ENCODE results near the gene MYO7B. TPM values are rescaled to one million over a fixed set of nuclear protein-coding genes. Genes with fewer than 3 reads are reported as not detected.
A peak's percentile ranks its signal among the peaks of the same experiment; 100 is the strongest.

MYO7B gene
- total RNA-seq, 6 experiments from 2014 or later: 0.74 to 1.3 (median 0.98) TPM

DNA sequence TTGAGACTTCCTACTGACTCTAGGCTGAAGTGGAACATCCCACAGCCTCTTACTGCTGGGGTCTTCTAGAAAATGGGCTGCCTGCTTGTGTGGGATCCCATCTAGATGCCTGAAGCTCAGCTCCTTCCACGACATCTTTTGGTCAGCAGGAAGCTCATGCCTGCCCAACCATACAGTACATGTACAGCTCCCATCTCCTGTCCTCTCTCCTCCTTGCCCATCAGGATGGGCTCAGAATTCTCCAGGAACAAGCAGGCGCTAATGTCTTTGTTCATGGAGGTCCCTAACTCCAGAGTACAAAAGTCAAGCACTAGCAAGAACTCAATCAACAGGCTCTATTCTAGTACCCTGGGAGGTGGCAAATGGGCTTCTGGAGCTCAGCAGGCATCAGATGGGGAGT is 78.8 kb downstream of the MYO7B start:
- no peak for DNase-seq
- Mint-ChIP-seq H3K9me3 (peaks cover 17% of the 10 kb centered on the region), H3K36me3 (ENCODE audit: low read depth) (peaks cover 32% of the 10 kb centered on the region), H3K4me3 (no peak overlapping the region), H3K27ac (peak overlapping the region; percentile 87; the same call in 1 of the 2 replicates), H3K4me1 (ENCODE audit: low read depth) (peaks cover 51% of the 10 kb centered on the region), H3K27me3 (ENCODE audit: insufficient read depth) (peaks cover 3% of the 10 kb centered on the region)
- TF ChIP-seq, protein P1, sequence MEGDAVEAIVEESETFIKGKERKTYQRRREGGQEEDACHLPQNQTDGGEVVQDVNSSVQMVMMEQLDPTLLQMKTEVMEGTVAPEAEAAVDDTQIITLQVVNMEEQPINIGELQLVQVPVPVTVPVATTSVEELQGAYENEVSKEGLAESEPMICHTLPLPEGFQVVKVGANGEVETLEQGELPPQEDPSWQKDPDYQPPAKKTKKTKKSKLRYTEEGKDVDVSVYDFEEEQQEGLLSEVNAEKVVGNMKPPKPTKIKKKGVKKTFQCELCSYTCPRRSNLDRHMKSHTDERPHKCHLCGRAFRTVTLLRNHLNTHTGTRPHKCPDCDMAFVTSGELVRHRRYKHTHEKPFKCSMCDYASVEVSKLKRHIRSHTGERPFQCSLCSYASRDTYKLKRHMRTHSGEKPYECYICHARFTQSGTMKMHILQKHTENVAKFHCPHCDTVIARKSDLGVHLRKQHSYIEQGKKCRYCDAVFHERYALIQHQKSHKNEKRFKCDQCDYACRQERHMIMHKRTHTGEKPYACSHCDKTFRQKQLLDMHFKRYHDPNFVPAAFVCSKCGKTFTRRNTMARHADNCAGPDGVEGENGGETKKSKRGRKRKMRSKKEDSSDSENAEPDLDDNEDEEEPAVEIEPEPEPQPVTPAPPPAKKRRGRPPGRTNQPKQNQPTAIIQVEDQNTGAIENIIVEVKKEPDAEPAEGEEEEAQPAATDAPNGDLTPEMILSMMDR (IDR thresholded peaks at IDR 0.05): no peak

DNA sequence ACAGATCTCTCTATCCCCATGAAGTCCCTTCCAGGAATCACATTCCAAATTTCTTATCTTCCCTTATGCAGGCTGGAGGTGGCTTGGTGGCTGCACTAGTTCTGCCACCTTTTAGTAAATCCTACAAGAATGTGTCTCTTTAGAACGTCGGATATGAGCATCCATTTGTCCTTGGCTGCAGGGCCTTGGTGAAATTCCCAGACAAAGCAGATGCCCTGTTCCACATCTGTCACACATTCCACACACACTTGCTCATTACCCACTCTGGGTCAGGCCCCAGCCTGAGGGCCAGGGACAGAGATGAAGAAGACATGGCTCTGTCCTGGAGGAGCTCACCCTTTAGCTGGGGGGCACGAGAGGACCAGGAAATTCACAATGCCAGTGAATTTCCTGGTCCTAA is 79.2 kb downstream of the MYO7B start:
- peaks cover 3% of the 10 kb centered on the region for H3K27me3 Mint-ChIP-seq (ENCODE audit: insufficient read depth)
- H3K36me3 Mint-ChIP-seq (ENCODE audit: low read depth): peaks cover 32% of the 10 kb centered on the region
- peak overlapping the region; percentile 82 for H3K4me3 Mint-ChIP-seq
- H3K4me1 Mint-ChIP-seq (ENCODE audit: low read depth): peaks cover 56% of the 10 kb centered on the region
- peaks cover 17% of the 10 kb centered on the region for H3K9me3 Mint-ChIP-seq
- peak; percentile 84 for DNase-seq
- TF ChIP-seq, protein P1 (IDR thresholded peaks at IDR 0.05): no peak
- H3K27ac Mint-ChIP-seq: peak overlapping the region; percentile 87

DNA sequence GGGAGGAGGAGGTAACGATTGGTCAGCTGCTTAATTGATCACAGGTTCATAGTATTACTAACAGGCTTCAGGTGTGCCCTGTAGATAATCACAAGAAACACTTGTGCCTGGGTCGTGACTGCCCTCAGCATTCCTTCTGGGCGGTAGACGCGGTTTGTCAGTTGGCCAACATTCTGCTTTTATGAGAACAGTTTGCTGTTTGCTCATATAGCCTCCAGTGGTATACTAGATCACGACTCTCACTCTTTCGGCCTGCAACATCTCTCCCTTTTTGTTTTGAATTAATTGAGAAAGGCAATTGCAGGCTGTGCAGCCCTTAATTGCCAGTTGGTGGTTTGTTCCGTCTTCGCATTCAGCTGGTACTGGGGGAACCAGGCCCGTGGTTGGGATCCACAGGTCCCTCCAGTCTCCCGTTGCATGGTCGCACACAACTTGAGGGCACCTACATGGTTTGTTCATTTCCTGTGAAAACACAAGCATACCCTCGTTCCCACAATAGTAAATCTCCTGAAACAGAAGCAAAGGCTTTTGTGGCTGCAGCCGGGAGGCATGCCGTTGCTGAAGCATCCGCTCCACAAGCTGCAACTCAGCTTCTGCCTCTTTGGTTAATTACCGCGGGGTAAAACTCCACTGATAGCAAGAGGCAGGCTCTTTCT is 80.2 kb downstream of the MYO7B start:
- TF ChIP-seq, protein P1 (IDR thresholded peaks at IDR 0.05): 0 out of 2 replicates have a peak, but pooled peaks have one; percentile 14
- Mint-ChIP-seq H3K9me3 (peaks cover 17% of the 10 kb centered on the region), H3K27ac (peak overlapping the region; percentile 87), H3K27me3 (ENCODE audit: insufficient read depth) (peaks cover 3% of the 10 kb centered on the region), H3K36me3 (ENCODE audit: low read depth) (peaks cover 27% of the 10 kb centered on the region), H3K4me3 (peak overlapping the region; percentile 82), H3K4me1 (ENCODE audit: low read depth) (peaks cover 60% of the 10 kb centered on the region)
- DNase-seq: peak; percentile 90

DNA sequence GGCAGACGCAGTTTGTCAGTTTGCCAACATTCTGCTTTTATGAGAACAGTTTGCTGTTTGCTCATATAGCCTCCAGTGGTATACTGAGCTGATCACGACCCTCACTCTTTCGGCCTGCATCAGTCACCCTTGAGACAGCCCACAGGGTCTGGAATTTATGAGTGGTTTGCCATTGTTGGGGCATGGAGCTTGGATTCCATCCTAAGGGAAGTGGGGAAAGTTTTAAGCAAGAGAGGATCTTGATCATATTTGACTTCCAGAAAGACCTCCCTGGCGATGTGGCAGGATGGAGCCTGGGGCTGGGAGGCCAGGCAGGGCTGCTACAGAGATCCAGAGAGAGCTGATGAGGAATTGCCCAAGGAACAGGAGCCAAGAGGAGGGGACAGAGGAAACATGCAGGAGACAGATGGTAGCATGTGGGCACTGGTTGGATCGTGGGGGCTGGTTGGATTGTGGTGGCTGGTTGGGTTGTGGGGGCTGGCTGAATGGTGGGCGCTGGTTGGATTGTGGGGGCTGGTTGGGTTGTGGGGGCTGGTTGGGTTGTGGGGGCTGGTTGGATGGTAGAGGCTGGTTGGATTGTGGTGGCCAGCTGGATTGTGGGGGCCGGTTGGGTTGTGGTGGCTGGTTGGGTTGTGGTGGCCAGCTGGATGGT is 83.2 kb downstream of the MYO7B start:
- DNase-seq: peak; percentile 33
- peaks cover 5% of the 10 kb centered on the region for H3K9me3 Mint-ChIP-seq
- TF ChIP-seq, protein P1 (IDR thresholded peaks at IDR 0.05): no peak
- H3K27ac Mint-ChIP-seq: peak overlapping the region; percentile 50
- peak overlapping the region; percentile 41; the same call in 1 of the 2 replicates for H3K4me3 Mint-ChIP-seq
- peaks cover 13% of the 10 kb centered on the region; the same call in 1 of the 2 replicates for H3K36me3 Mint-ChIP-seq (ENCODE audit: low read depth)
- H3K27me3 Mint-ChIP-seq (ENCODE audit: insufficient read depth): peaks cover 3% of the 10 kb centered on the region
- H3K4me1 Mint-ChIP-seq (ENCODE audit: low read depth): peaks cover 77% of the 10 kb centered on the region

DNA sequence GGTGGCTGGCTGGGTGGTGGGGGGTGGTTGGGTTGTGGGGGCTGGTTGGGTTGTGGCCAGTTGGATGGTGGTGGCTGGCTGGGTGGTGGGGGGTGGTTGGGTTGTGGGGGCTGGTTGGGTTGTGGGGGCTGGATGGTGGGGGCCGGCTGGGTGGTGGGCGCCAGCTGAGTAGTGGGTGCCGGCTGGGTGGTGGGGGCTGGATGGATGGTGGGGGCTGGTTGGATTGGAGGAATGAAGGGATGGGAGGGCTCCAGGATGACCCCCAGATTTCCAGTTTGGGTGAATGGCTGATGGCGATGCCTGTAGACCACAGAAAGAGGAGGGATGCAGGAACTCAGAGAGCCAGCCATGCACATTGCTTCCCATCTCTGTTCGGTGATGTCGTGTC is 83.7 kb downstream of the MYO7B start:
- Mint-ChIP-seq H3K27me3 (ENCODE audit: insufficient read depth) (peaks cover 3% of the 10 kb centered on the region), H3K9me3 (no peaks in the 10 kb centered on the region), H3K4me1 (ENCODE audit: low read depth) (peaks cover 79% of the 10 kb centered on the region), H3K27ac (no peak overlapping the region), H3K36me3 (ENCODE audit: low read depth) (peaks cover 9% of the 10 kb centered on the region; the same call in 1 of the 2 replicates), H3K4me3 (no peak overlapping the region)
- TF ChIP-seq, protein P1 (IDR thresholded peaks at IDR 0.05): no peak
- no peak for DNase-seq

Data from HFFc6 (cell line).